Measurements from ENCODE around the gene AMER1.

The AMER1 gene

GRCh38 chrX:64205735-64206501, 410 bp upstream of the AMER1 start:
- peak overlapping the region; percentile 91 to 96 (median 96) for H3K4me3 Mint-ChIP-seq
- no peaks in the 10 kb centered on the region for H3K9me3 Mint-ChIP-seq
- H3K27me3 Mint-ChIP-seq (ENCODE audit: low read depth) = no peaks in the 10 kb centered on the region
- H3K27ac Mint-ChIP-seq = peak overlapping the region; percentile 96 to 98 (median 96)
- peaks cover 27% of the 10 kb centered on the region for H3K4me1 Mint-ChIP-seq
- TF ChIP-seq CTCF (IDR thresholded peaks at IDR 0.05; ENCODE audit: unreplicated experiment in 3 of 3) = peak in 1 of 3 experiments; percentile 25
- no peaks in the 10 kb centered on the region for H3K36me3 Mint-ChIP-seq (ENCODE audit: low read depth)

GRCh38 chrX:64204701-64205440, 637 bp downstream of the AMER1 start:
- TF ChIP-seq CTCF (IDR thresholded peaks at IDR 0.05; ENCODE audit: unreplicated experiment in 3 of 3) = no peak
- Mint-ChIP-seq H3K27me3 (ENCODE audit: low read depth) (no peaks in the 10 kb centered on the region), H3K4me1 (peaks cover 32% of the 10 kb centered on the region), H3K27ac (peak overlapping the region; percentile 80 to 95 (median 87)), H3K36me3 (ENCODE audit: low read depth) (peaks cover under 1% of the 10 kb centered on the region), H3K9me3 (no peaks in the 10 kb centered on the region), H3K4me3 (peak overlapping the region; percentile 91 to 98 (median 96))

GRCh38 chrX:64204252-64204651, 1.3 kb downstream of the AMER1 start:
- H3K4me3 Mint-ChIP-seq = peak overlapping the region; percentile 90 to 98 (median 94)
- H3K27ac Mint-ChIP-seq = peak overlapping the region; percentile 80 to 95 (median 87)
- peaks cover 38% of the 10 kb centered on the region for H3K4me1 Mint-ChIP-seq
- H3K9me3 Mint-ChIP-seq = no peaks in the 10 kb centered on the region
- no peaks in the 10 kb centered on the region for H3K27me3 Mint-ChIP-seq (ENCODE audit: low read depth)
- H3K36me3 Mint-ChIP-seq (ENCODE audit: low read depth) = peaks cover 5% of the 10 kb centered on the region
- no peak for TF ChIP-seq CTCF (IDR thresholded peaks at IDR 0.05; ENCODE audit: unreplicated experiment in 3 of 3)

GRCh38 chrX:64202808-64203325, 2.6 kb downstream of the AMER1 start:
- no peaks in the 10 kb centered on the region for H3K9me3 Mint-ChIP-seq
- peak overlapping the region; percentile 90 to 98 (median 94) for H3K4me3 Mint-ChIP-seq
- no peaks in the 10 kb centered on the region for H3K27me3 Mint-ChIP-seq (ENCODE audit: low read depth)
- peak overlapping the region; percentile 79 to 95 (median 80) for H3K27ac Mint-ChIP-seq
- H3K4me1 Mint-ChIP-seq = peaks cover 42% of the 10 kb centered on the region
- TF ChIP-seq CTCF (IDR thresholded peaks at IDR 0.05; ENCODE audit: unreplicated experiment in 3 of 3) = no peak
- H3K36me3 Mint-ChIP-seq (ENCODE audit: low read depth) = peaks cover 5% of the 10 kb centered on the region

GRCh38 chrX:64198036-64198435, 7.5 kb downstream of the AMER1 start:
- Mint-ChIP-seq H3K4me3 (no peak overlapping the region), H3K4me1 (peaks cover 34% of the 10 kb centered on the region), H3K9me3 (no peaks in the 10 kb centered on the region)

More at GRCh38 chrX:64198036-64198435, 7.5 kb downstream of the AMER1 start:
- no peak for TF ChIP-seq CTCF (IDR thresholded peaks at IDR 0.05; ENCODE audit: unreplicated experiment in 3 of 3)
- Mint-ChIP-seq H3K36me3 (ENCODE audit: low read depth) (peaks cover 6% of the 10 kb centered on the region), H3K27me3 (ENCODE audit: low read depth) (no peaks in the 10 kb centered on the region), H3K27ac (no peak overlapping the region)

Data from nephron (organoid).